K562 (cell line): ENCODE data around the gene KCNG1. TPM values are rescaled to one million over a fixed set of nuclear protein-coding genes. Genes with fewer than 3 reads are reported as not detected.

Source experiments
- ATAC-seq: fragments of 200-7000 bp; cut with Tn5 transposase; 3 replicates; pipeline ENCODE4 v1.9.1; 2020; ENCODE audit warnings: moderate library complexity
- BruUV-seq: library from RNA; stranded (reverse); fragments of 400-500 nt; replicated peaks from 2 replicates; lab custom pipeline; 2021; lab: Mats Ljungman, UMichigan
- CTCF ChIA-PET: fragments of 300-600 bp; formaldehyde crosslinking; extraction: SDS; loops from one replicate; lab custom pipeline; 2021; ENCODE audit warnings: low intra/inter-chr PET ratio; lab: Yijun Ruan, JAX
- POLR2A ChIA-PET: fragments of 300-600, 350-650 bp; sonication (Branson Sonifier 250); formaldehyde crosslinking; extraction: SDS; loops from one replicate; lab custom pipeline; 2021; ENCODE audit warnings: antibody characterized with exemption, inconsistent platforms; lab: Yijun Ruan, JAX
- DNase-seq, 4 experiments: peaks; one replicate each; pipeline versions ENCODE4 v3.0.0 to v3.0.0-alpha.2; 2011 to 2018; ENCODE audit warnings: low spot score in 3 of 4, mixed read lengths in 3 of 4; ENCODE audit errors: extremely low read depth in 1 of 4
- FAIRE-seq: peaks from 2 replicates; lab custom pipeline; 2011; peaks lifted over from hg19 to GRCh38; lab: Jason Lieb, UNC
- H2AFZ ChIP-seq: 2 replicates; pipeline ENCODE4 v1.6.0; 2011; ENCODE audit warnings: low read depth, low read length, control low read depth, inconsistent platforms
- H3K27ac ChIP-seq: fragments of 200-600 bp; 3 replicates; pipeline ENCODE4 v1.8.0; 2011; ENCODE audit warnings: low read depth, mild to moderate bottlenecking, control low read depth, inconsistent platforms, low read length, moderate library complexity, mixed read lengths; ENCODE audit errors: extremely low read depth
- H3K27me3 ChIP-seq, 2 experiments: fragments of 300-600 bp in 1 of 2; 2 replicates in 1 of 2; 3 replicates in 1 of 2; pipeline versions ENCODE4 v1.6.0 to v1.8.0; 2011; ENCODE audit warnings: inconsistent platforms in 2 of 2, low read length in 2 of 2, mild to moderate bottlenecking in 1 of 2, mixed read lengths in 1 of 2, moderate library complexity in 1 of 2; ENCODE audit not compliant: control insufficient read depth in 2 of 2, insufficient read depth in 2 of 2
- H3K36me3 ChIP-seq: fragments of 300-600 bp; 3 replicates; pipeline ENCODE4 v1.8.0; 2011; ENCODE audit warnings: mild to moderate bottlenecking, low read length, inconsistent platforms; ENCODE audit not compliant: control insufficient read depth, insufficient read depth
- H3K4me1 ChIP-seq, 2 experiments: fragments of 200-600 bp in 1 of 2; replicated peaks in 1 of 2; 2 replicates in 1 of 2; 3 replicates in 1 of 2; pipeline versions ENCODE4 v1.5.1 to v1.8.0; 2011; ENCODE audit warnings: inconsistent platforms in 2 of 2, low read length in 2 of 2, mild to moderate bottlenecking in 1 of 2, mixed read lengths in 1 of 2, moderate library complexity in 1 of 2; ENCODE audit not compliant: control insufficient read depth in 2 of 2, insufficient read depth in 2 of 2
- H3K4me2 ChIP-seq: 2 replicates; pipeline ENCODE4 v1.6.1; 2011; ENCODE audit warnings: low read length, control low read depth, inconsistent platforms, mixed read lengths; ENCODE audit not compliant: insufficient read depth
- H3K4me3 ChIP-seq: fragments of 200-600 bp; sonication (generic), shearing (Covaris generic); 2 replicates; pipeline ENCODE4 v1.5.1; 2016; ENCODE audit warnings: control low read depth, inconsistent platforms
- H3K79me2 ChIP-seq: fragments of 200-600 bp; 3 replicates; pipeline ENCODE4 v1.8.0; 2011; ENCODE audit warnings: low read length, inconsistent platforms; ENCODE audit not compliant: control insufficient read depth, insufficient read depth
- H3K9ac ChIP-seq, 2 experiments: 2 replicates each; pipeline versions ENCODE4 v1.6.0 to v1.6.1; 2011; ENCODE audit warnings: low read depth in 2 of 2, low read length in 2 of 2, control low read depth in 1 of 2, inconsistent platforms in 1 of 2, mild to moderate bottlenecking in 1 of 2, mixed read lengths in 1 of 2; ENCODE audit not compliant: insufficient read depth in 1 of 2
- H3K9me1 ChIP-seq: one replicate; pipeline ENCODE4 v1.6.0; 2011; ENCODE audit warnings: inconsistent platforms, mild to moderate bottlenecking, low read length, moderate library complexity; ENCODE audit not compliant: control insufficient read depth, insufficient read depth
- H3K9me3 ChIP-seq: replicated peaks from 2 replicates; pipeline ENCODE4 v1.5.1; 2011; ENCODE audit warnings: low read depth, low read length, inconsistent platforms; ENCODE audit not compliant: control insufficient read depth, insufficient read depth
- H4K20me1 ChIP-seq: replicated peaks from 2 replicates; pipeline ENCODE4 v1.6.1; 2011; ENCODE audit warnings: low read length, inconsistent platforms, mixed read lengths; ENCODE audit not compliant: control insufficient read depth, insufficient read depth
- CC2D1A ChIP-seq: fragments of 450-650 bp; IDR thresholded peaks from 2 replicates; pipeline ENCODE4 v1.6.1; 2017; ENCODE audit warnings: mild to moderate bottlenecking
- FOS ChIP-seq: IDR thresholded peaks from 3 replicates; pipeline ENCODE4 v1.6.1; 2011; ENCODE audit not compliant: insufficient read length; ENCODE audit errors: extremely low read depth
- FOXA3 ChIP-seq, 2 experiments: fragments of 450-650 bp in 1 of 2; sonication (generic) in 1 of 2; formaldehyde crosslinking; IDR thresholded peaks in 1 of 2; conservative IDR thresholded peaks in 1 of 2; 2 replicates each; pipeline versions ENCODE4 v1.4.0 to v1.8.0; 2020 to 2022; ENCODE audit warnings: mild to moderate bottlenecking in 2 of 2, missing genetic modification reagents in 1 of 2
- JUND ChIP-seq, 2 experiments: IDR thresholded peaks; 2 replicates in 1 of 2; 3 replicates in 1 of 2; pipeline ENCODE4 v1.6.1; 2011; ENCODE audit warnings: borderline replicate concordance in 2 of 2, low read depth in 2 of 2, low read length in 2 of 2, improper control_type of control experiment in 1 of 2, missing biosample characterization in 1 of 2, missing genetic modification characterization in 1 of 2, missing genetic modification reagents in 1 of 2
- KLF16 ChIP-seq: IDR thresholded peaks from 2 replicates; pipeline ENCODE4 v1.6.1; 2016; ENCODE audit warnings: antibody characterized with exemption
- RAD21 ChIP-seq, 2 experiments: fragments of 250-450 bp in 1 of 2; fragments of 450-650 bp in 1 of 2; sonication (Bioruptor Pico) in 1 of 2; formaldehyde crosslinking in 1 of 2; IDR thresholded peaks in 1 of 2; conservative IDR thresholded peaks in 1 of 2; 2 replicates each; pipeline versions ENCODE4 v1.4.0 to v1.8.0; 2020 to 2022; ENCODE audit warnings: mild to moderate bottlenecking in 2 of 2, moderate library complexity in 1 of 2
- SMC3 ChIP-seq: conservative IDR thresholded peaks from 2 replicates; pipeline ENCODE4 v1.6.1; 2011; ENCODE audit warnings: low read depth, low read length, improper control_type of control experiment; ENCODE audit not compliant: insufficient read depth
- STAG1 ChIP-seq: sonication (generic); formaldehyde crosslinking; IDR thresholded peaks from 2 replicates; pipeline ENCODE4 v1.5.0; 2020; ENCODE audit warnings: missing genetic modification reagents, borderline replicate concordance
- whole genome bisulfite sequencing: fragments of 100-300 bp; shearing (Covaris generic); methylation state at CpG from one replicate; pipeline ENCODE4 v1.1.6; 2016; ENCODE audit warnings: low coverage, mixed read lengths; ENCODE audit not compliant: insufficient coverage; ENCODE audit errors: missing lambda C conversion rate; 5-methylcytosine and 5-hydroxymethylcytosine counted together
- in situ Hi-C: fragments of 300-500 bp; cut with MboI; formaldehyde crosslinking; loops from 4 replicates; pipeline ENCODE4 v1.15.0; 2018; ENCODE audit warnings: inconsistent platforms, mixed read lengths
- intact Hi-C: fragments of 100-400 bp; cut with micrococcal nuclease; formaldehyde crosslinking; loops from 2 replicates; pipeline ENCODE4 v1.14.2; 2022
- polyA plus RNA-seq, 8 experiments: library from polyadenylated mRNA; depleted of rRNA in 4 of 8; stranded (reverse) in 5 of 8; unstranded in 3 of 8; fragments of >200 nt; fragmentation: Nextera tagmentation in 2 of 8; fragmentation: Illumina TruSeq in 1 of 8; extraction: Ambion mirVana in 2 of 8; extraction: Trizol in 1 of 8; gene quantifications; 2 replicates each; pipeline versions ENCODE4 v1.2.1 to v1.2.3, GENCODE V29; 2011 to 2014; ENCODE audit warnings: inconsistent platforms in 1 of 8, missing spikeins in 1 of 8
- total RNA-seq, 7 experiments: library from RNA; depleted of rRNA in 6 of 7; stranded (reverse); fragments of >200 nt in 6 of 7; fragmentation: Illumina TruSeq in 2 of 7; extraction: Trizol in 2 of 7; gene quantifications; 2 replicates each; pipeline versions ENCODE4 v1.2.1 to v1.2.3, GENCODE V29; 2011 to 2021; ENCODE audit warnings: low replicate concordance in 1 of 7
- TF ChIP-seq, protein P1 (sequence below): fragments of 450-650 bp; formaldehyde crosslinking; IDR thresholded peaks from 2 replicates; pipeline ENCODE4 v1.4.0; 2022; ENCODE audit warnings: missing genetic modification characterization
- TF ChIP-seq, protein P2 (sequence below), 3 experiments: IDR thresholded peaks in 2 of 3; conservative IDR thresholded peaks in 1 of 3; 2 replicates each; pipeline ENCODE4 v1.5.1; 2011 to 2012; ENCODE audit warnings: low read length in 3 of 3, mild to moderate bottlenecking in 3 of 3, control low read depth in 2 of 3, improper control_type of control experiment in 1 of 3, inconsistent platforms in 1 of 3, low read depth in 1 of 3, mixed read lengths in 1 of 3, moderate library complexity in 1 of 3; ENCODE audit not compliant: insufficient read depth in 2 of 3

KCNG1 gene
- total and polyA plus RNA-seq, 9 of the 15 experiments (the other 6 are each of a cell fraction or from before 2014, with no cell fraction given) = 0.06 to 1.5 (median 0.22) TPM; not detected in 2

DNA sequence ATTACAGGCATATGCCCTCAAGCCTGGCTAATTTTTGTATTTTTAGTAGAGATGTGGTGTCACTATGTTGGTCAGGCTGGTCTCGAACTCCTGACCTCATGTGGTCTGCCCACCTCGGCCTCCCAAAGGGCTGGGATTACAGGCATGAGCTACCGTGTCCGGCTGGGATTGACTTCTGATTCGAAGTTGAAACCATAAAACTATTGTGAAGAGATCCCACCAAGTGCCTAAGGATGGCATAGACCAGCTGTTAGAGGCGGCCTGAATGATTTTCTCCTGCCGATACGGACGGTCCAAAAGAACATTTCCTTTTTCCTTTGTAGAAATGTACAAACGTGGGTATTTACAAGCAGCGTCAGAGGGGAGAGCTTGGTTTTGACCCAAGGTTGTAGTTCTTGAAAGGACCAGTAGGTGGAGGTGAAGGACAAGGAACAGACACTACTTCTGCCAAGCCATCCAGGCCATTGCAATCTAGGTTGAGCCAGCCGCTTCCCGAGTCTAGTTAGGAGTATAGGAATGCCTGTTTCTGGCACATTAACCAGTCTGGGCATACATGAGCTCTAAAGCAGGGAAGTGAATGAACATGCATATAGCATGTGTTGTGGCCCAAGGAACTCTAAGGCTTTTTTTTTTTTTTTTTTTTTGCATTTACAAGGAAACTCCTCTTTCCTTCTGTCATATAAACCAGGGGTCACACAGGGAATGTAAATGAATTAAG, 35.3 kb downstream of the KCNG1 start:
- no peaks in the 10 kb centered on the region for H3K9me3 ChIP-seq
- H3K9me1 ChIP-seq = no peaks in the 10 kb centered on the region
- ChIA-PET POLR2A (interaction anchor here (0.7 to 1.7 kb wide), 5 partner anchors 13 to 326 kb away, joined by 3 to 9 read pairs (median 3); partner anchors contain the start of genes DPM1 and MOCS3), CTCF (interaction anchor here (0.6 to 1.8 kb wide), 5 partner anchors 84 to 637 kb away, joined by 3 to 13 read pairs (median 3); no protein-coding TSS in a partner anchor)
- H3K4me1 ChIP-seq = 0 out of 5 replicates have a peak, but pooled peaks cover 0 to 2% of the 10 kb centered on the region in 2 experiments
- H3K4me2 ChIP-seq = peak overlapping the region; percentile 35; the same call in 1 of the 2 replicates
- intact Hi-C loops (loop anchor here (10.0 kb wide), 1 partner anchor 637 kb away; no protein-coding TSS in a partner anchor), in situ Hi-C loops (loop anchor here (5.0 to 25.0 kb wide), 3 partner anchors 320 to 1100 kb away; no protein-coding TSS in a partner anchor)
- 12% methylated on average over 13 of the region's 13 CpGs for WGBS
- H4K20me1 ChIP-seq = no peaks in the 10 kb centered on the region
- DNase-seq = peak; percentile 71 to 85 (median 76)
- ATAC-seq = peak; percentile 97
- no peak overlapping the region for H3K4me3 ChIP-seq
- H2AFZ ChIP-seq = peak overlapping the region; percentile 61
- H3K36me3 ChIP-seq = no peaks in the 10 kb centered on the region
- no peak overlapping the region for H3K9ac ChIP-seq
- peak; percentile 99 for FAIRE-seq
- no TSS peak for BruUV-seq
- H3K27me3 ChIP-seq = peaks cover 15 to 28% of the 10 kb centered on the region in 2 experiments; a peak in 4 of 5 replicates
- no peak overlapping the region for H3K27ac ChIP-seq
- H3K79me2 ChIP-seq = no peaks in the 10 kb centered on the region
- TF ChIP-seq JUND (IDR thresholded peaks at IDR 0.05; ENCODE audit: borderline replicate concordance, low read depth, low read length) = peak; percentile 25; the same call in 1 of the 2 replicates
- no peak for TF ChIP-seq JUND (tag; IDR thresholded peaks at IDR 0.05; ENCODE audit: borderline replicate concordance, low read depth, low read length)
- TF ChIP-seq, protein P1, sequence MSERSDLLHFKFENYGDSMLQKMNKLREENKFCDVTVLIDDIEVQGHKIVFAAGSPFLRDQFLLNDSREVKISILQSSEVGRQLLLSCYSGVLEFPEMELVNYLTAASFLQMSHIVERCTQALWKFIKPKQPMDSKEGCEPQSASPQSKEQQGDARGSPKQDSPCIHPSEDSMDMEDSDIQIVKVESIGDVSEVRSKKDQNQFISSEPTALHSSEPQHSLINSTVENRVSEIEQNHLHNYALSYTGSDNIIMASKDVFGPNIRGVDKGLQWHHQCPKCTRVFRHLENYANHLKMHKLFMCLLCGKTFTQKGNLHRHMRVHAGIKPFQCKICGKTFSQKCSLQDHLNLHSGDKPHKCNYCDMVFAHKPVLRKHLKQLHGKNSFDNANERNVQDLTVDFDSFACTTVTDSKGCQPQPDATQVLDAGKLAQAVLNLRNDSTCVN = no peak
- TF ChIP-seq, protein P2, sequence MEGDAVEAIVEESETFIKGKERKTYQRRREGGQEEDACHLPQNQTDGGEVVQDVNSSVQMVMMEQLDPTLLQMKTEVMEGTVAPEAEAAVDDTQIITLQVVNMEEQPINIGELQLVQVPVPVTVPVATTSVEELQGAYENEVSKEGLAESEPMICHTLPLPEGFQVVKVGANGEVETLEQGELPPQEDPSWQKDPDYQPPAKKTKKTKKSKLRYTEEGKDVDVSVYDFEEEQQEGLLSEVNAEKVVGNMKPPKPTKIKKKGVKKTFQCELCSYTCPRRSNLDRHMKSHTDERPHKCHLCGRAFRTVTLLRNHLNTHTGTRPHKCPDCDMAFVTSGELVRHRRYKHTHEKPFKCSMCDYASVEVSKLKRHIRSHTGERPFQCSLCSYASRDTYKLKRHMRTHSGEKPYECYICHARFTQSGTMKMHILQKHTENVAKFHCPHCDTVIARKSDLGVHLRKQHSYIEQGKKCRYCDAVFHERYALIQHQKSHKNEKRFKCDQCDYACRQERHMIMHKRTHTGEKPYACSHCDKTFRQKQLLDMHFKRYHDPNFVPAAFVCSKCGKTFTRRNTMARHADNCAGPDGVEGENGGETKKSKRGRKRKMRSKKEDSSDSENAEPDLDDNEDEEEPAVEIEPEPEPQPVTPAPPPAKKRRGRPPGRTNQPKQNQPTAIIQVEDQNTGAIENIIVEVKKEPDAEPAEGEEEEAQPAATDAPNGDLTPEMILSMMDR (IDR thresholded peaks at IDR 0.05 in 2 of 3, conservative IDR thresholded peaks at IDR 0.05 in 1 of 3; ENCODE audit: insufficient read depth in 2 of 3, low read depth in 1 of 3, low read length in 3 of 3) = peak; percentile 80 to 95 (median 90)
- no peak for TF ChIP-seq FOXA3 (CRISPR knock-in tag; conservative IDR thresholded peaks at IDR 0.05 in 1 of 2, IDR thresholded peaks at IDR 0.05 in 1 of 2)
- peak; percentile 82 for TF ChIP-seq SMC3
- peak; percentile 86 to 93 for TF ChIP-seq RAD21 (CRISPR knock-in tag; conservative IDR thresholded peaks at IDR 0.05 in 1 of 2, IDR thresholded peaks at IDR 0.05 in 1 of 2)
- TF ChIP-seq KLF16 = 0 out of 2 replicates have a peak, but pooled peaks have one; percentile 7
- TF ChIP-seq CC2D1A = peak; percentile 57
- TF ChIP-seq STAG1 (CRISPR knock-in tag) = peak; percentile 77; the same call in 1 of the 2 replicates
- TF ChIP-seq FOS = no peak
